NCI-H2227 (cell line): ENCODE results near the gene GPR25.

Source experiments
- DNase-seq: peaks from one replicate; lab custom pipeline; 2025; ENCODE audit not compliant: unreplicated experiment; lab: John Stamatoyannopoulos, UW

The GPR25 gene

DNA sequence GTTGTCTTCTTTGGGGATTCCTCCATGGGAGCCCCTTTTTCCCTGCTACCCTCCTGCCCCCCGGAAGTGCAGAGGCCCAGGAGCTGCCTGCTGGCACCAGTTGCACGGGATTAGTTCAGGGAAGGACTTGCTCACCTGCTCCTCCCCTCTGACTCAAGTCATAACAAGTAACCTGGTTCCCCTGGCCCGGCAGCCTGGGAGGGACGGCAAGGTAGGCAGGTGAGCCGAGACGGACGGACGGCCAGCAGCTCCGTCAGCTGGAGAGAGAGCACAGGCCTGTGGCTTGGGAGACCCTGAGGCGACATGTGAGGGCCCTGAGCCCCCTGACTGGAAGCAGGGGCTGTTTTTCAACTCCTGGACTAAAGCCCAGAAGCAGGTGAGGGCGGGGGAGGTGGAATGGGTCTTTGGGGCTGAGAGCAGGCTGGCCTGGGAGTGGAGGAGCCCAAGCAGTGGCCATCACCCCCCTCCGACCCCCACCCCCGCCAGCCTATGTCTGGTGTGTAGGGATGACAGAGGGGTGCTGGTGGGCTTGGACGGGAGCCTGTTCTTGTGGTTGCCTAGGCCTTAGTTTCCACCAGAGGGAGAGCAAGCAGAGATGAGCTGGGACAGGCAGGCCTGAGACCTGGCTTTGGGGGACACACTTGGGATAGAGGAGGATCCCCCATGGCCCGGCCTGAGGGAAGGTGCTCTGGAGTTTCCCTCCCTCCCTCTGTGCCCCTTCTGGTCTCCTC lies 22.1 kb downstream of the GPR25 start, which contains the start of gene INAVA:
Gene INAVA, plus strand, starts transcription at position 189 of the 731 bp plus-strand sequence. CDS start 3,501 bp downstream, outside the sequence.
- no peak for DNase-seq

DNA sequence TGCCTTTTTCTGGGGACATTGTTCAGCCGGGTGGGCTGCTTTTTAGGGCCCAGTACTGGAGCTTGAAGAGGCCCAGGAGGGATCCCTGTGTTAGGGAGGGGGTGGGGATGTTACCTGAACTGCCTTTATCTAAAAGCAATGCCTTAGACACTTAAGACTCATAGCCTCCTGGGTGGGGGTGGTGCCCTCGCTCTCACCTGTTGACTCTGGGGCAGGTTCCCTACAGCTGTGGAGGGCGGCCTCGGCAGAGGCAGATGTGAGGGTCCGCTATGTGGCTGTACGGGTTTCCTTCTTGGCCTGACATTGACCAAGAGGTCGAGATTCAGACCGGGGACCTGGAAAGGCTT lies 22.6 kb downstream of the GPR25 start:
- DNase-seq, result no peak

DNA sequence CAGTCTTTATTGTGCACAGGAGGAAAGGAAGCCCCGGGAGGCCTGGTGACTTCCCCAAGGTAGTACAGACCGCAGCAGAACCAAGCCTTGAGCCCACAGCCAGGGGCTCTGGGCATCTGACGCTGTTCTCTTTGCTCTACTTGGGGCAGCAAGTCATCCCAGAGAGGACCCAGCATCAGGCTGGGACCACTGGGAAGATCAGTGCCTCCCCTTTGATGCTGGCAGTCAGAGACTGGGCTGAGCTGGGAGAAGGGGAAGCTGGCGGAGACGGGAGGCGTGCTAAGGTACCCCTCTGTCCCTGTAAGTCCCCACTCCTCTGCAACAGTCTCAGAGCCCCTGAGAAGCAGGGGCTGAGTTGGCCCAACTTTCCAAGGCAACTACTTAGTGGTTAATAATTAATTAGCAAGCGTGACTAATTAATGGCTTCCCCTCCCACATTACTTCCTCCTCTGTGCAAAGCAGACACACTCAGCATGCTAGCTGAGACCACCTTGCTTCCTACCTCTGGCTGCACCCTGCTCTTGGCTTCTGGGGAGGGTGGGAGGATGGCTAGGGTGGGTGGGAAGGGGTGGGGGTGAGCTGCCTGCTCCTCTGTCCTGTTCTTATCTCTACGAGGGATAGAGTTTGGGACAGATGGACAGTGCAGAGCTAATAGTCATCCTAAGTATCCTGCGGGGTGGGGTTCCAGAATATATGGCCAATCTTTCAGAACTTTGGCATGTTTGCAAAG lies 23.2 kb downstream of the GPR25 start:
- no peak for DNase-seq

DNA sequence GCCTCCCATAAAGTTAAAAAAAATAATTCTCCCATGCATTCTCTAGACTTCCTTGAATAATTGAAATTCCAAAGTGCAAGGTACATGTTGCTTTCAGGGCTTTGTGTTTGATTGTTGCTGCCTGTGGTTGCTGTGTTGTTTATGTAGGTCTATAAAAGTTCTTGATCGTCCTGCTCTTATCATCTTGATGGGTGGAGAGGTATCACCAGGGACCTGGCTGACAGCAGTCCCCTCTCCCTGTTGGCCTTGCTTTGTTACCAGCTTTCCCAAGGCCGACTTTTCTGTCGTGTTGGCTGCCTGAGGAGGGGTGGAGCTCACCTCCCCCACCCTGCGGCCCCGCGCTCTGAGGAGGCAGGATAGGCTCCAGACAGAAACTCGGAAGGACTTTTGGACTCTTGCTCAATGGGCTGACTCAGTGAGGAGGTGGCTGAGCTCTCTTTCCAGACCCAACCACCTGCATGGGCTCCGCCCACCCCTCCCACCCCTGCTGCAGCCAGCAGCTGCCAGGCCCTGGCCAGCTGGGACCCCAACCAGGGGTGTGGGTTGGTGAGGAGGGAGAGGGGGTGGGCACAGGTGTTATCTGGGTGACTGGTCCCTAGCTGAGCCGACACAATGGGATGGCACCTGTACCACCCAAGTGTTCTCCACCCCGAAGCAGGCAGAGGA lies 23.9 kb downstream of the GPR25 start:
- no peak for DNase-seq

DNA sequence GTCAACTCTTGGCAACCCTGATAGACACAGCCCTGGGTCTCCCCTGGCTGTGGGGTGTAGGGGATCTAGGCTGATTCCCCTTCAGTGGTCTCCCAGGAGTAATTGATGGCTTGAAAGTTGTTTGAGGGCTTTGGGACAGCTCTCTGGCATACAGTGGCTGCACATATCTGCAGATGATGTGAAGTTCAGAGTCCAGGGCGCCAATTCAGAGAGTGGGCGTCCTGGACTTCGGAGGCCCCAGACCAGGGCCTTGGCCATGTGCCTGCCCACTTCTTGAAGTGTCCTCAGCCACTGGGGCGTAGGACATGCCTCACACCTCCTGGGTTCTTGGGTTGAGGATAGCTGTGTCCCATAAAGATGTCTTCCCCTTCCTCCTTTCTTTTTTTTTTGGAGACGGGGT lies 24.5 kb downstream of the GPR25 start:
- DNase-seq, result no peak

DNA sequence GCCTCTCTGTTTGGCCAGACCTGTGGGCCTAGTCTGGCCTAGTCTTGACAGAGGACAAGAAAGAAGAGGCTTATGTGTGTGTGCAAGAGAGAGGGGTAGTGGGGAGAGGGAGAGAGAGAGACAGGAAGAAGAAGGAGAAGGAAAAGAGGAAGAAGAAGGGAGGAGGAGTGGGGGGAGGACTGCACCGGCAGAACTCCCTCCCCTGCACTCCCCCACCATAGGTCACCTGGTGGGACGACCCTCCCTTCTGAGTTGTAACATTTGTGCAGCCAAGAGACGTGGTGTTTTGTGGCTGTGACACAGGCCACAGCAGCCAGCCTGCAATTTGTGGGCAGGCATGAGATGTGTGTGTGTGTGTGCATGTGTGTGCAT lies 26.2 kb downstream of the GPR25 start:
- no peak for DNase-seq

DNA sequence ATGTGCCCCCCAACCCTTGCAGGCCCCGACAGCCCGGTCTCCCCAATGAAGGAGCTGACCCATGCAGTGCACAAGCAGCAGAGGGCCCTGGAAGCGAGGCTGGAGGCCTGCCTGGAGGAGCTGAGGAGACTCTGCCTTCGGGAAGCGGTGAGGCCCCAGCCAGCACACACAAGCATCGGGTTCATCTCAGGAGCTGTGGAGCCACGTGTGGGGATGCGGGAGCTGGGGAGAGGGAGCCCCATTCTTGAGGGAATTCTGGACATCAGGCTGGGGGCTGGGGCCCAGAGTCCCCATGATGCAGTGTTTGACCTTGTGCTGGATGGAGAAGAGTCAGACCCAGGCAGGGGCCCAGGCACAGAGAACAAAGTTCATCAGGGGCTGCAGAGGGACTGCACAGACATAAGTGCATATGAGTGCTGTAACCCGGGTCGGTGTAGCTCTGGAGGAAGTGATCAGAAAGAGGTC lies 26.7 kb downstream of the GPR25 start:
- no peak for DNase-seq

DNA sequence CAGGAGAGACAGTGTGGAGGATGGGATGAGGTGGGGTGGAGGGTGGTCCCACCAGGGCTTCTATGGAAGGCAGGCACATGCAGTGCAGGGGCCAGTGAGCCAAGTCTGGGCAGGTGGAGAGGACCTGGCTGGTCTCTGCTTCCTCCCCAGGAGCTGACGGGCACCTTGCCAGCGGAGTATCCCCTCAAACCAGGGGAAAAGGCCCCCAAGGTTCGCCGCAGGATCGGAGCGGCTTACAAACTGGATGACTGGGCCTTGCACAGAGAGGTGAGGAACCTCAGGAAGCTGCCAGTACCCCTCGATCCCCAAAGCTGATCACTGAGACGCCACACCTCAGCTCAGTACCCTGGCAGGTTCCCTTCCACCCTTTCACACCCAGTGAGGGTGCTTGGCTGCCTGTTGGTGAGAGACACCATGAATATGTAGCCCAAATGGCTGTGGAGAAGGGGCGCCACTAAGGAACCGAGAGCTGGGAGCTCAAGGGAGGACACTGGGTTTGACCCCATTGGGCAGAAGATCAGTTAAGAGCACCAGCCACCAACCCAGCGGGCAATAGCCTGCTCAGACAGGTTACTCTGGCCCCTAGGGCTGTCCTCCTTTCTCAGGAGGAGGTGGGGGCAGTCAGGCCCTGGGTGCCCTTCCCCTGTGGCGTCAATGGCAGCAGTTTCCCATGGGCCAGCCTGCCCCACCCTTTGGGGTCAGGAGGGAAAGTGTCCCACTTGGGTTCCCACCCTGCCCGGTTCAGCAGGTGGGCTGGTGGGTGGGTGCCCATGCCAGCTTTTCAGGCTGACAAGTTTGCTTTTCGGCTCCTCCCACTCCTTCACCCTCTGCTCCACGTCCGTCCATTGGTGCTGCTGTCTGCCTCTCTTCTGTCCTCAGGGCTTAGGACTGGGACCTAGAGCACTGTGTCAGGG lies 27.4 kb downstream of the GPR25 start:
- DNase-seq, result no peak

DNA sequence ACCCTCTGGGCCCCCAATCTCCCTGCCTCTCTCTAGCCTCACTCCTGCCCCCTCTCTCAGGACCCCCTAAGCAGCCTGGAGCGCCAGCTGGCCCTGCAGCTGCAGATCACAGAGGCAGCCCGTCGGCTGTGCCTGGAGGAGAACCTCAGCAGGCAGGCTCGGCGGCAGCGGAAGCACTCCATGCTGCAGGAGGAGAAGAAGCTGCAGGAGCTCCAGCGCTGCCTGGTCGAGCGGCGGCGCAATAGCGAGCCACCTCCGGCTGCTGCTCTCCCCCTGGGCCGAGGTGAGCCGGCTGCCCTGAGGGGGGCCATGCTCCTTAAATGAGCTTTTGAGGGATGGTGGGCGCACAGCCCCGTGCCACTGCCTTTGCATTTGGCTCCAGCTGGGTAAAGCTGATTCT lies 28.1 kb downstream of the GPR25 start:
- no peak for DNase-seq

DNA sequence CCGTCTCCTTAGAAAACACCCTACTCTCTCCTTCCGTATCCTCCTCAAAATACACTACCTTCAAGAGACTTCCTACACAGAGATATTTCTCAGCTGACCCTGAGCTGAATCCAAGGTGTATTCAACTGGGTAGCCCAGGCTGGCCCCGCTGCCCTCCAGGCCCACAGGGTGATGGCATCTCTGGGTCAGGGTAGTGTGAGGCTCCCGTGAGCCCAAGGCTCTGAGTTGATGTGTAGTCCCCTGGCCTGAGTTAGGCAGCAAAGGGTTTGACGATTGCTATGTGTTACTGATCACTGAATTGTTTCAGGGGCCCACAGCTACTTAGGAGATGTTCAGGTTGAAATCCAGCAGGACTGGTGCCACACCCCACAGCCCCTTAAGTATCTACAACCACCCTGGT lies 28.6 kb downstream of the GPR25 start:
- no peak for DNase-seq

DNA sequence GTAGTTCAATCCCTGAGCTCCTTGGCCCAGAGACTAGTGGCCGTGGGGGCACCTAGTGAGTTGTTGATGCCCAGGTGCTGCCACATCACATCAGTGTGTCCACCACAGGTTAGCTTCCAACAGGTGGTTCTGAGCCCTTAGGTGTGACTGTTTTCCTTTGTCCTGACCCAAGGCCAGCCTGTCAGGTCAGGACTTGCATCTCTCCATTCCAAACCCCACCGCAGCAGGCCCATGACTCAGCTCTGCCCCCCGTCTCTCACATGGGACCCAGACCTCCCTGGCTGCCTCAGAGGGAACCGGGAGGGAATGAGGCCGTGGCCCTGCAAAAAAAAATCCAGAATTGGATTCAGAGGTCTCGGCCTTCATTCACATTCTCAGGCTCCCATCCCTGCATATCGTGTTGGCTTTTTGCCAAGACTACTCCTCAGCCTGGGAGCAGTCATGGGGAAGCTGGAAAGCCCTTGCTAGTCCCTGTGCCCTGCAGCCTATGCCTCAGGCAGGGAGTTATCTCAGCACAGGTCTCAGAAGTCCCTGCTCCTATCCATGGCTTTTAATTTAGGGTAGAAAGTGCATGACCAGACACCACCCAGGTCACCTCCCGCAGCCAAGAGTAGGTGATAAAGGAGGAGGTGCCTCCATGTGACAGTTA lies 29.1 kb downstream of the GPR25 start:
- no peak for DNase-seq

DNA sequence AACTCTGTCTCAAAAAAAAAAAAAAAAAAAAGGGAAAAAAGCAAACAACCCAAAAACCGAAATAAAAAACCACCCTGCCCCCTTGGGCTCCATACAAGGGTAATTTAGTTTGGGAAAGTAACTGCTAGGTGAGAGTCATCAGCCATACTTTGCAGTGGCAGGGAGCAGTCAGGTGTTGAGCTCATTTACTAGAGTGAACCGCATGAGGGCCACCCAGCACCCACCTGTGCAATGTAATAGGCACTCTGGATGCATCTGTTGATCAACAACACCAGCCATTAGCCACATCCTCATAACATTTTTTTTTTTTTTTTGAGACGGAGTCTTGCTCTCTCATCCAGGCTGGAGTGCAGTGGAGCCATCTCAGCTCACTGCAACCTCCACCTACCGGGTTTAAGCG lies 31.0 kb downstream of the GPR25 start:
- DNase-seq, result no peak

DNA sequence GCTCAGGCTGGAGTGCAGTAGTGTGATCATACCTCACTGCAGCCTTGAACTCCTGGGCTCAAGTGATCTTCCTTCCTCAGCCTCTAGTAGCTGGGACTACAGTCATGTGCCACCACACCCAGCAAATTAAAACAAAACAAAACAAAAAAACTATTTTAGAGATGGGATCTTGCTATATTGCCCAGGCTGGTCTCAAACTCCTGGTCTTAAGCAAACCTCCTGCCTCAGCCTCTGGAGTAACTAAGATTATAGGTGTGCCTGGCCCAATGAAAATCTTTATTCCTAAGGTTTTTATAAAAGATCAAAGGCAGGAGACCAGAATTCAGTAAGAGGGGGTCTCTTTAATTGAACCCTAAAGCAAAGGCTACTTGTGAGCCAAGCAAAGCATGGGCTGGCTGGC lies 32.0 kb downstream of the GPR25 start:
- DNase-seq, result no peak

DNA sequence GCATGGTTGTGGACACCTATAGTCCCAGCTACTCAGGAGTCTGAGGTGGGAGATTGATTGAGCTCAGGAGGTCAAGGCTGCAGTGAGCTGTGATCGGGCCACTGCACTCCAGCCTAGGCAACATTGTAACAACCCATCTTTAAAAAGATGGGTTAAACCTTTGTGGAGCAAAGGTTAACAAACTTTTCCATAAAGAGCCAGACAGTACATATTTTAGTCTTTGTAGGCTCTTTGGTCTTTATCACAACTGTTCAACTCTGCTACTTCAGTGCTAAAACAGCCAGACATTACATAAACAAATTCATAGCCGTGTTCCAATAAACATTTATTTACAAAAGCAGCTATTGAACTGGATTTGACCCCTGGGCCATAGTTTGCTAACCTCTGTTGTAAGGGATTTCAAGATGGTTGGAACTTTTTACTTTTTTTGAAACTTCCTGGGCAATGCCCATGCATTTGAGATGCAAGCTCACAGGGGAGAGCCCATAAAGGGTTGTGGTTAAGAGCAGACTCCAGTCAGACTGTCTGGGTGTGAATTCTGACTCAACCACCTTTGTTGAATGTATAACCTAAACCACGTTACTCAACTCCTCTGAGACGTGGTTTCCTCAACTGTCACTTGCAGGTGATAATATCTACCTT lies 32.8 kb downstream of the GPR25 start:
- no peak for DNase-seq

DNA sequence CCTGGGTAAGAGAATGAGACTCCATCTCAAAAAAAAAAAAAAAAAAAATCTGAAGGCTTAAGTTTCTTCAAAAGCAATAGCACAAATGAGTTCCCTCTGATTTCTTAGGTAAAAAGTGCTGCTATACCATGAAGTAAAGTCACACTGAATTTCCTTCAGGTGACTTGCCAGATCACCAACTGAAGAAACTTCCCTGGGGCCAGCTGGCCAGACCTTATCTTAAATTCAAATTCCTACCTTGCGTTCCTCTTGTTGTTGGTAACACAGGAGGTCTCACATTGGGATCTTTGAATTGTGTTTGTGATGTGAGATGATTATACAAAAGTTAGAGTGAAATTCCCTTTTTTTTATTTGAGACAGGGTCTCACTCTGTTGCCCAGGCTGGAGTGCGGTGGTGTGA lies 33.7 kb downstream of the GPR25 start:
- DNase-seq, result no peak

DNA sequence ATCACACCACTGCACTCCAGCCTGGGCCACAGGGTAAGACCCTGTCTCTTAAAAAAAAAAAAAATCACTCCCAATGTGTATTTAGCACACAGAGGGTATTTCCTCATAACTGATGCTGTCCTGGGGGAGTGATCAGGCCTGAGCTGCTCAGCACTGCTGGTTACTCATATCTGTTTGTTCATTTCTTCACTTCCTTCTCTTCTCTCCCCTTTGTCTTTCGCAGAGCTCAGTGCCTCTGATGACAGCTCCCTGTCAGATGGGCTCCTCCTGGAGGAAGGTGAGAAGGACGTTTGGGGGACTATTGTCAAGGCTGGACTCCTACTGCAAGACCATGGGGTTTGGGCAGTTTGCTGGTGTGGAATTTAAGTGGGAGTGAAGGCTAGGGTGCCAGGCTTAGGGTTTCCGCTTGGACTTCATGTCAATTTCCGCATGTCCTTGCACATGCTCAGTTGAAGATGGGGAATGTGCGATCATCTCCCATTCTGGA lies 34.9 kb downstream of the GPR25 start:
- DNase-seq, result no peak

DNA sequence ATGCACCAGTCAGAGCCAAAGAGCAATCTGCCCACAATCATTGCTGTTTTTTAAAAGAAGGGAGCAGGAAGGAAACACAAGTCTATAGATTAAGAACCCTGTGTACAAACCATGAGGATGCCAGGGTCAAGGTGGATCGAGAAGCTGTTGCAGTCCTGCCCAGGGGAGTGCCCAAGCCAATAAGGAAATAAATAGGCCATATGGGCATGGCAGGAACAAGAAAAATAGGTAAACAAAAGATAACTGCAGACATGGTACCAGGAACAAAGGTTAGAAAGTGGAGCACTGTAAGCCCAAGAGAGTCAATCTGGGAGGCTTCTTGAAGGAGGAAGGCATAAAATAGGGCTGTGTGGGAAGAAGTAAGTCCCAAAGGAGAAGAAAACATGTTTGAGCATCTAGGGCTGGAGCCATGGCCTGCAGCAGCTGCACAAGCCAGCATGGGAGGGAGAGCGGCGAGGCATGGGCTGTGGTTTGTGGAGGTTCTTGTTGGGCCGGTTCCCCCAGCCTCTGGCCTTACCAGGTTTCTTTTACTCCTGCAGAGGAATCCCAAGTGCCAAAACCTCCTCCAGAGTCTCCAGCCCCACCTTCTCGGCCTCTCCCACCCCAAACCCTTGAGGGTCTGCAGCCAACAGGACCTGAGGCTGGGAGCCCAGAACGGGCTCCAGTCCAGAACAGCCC lies 35.5 kb downstream of the GPR25 start:
- DNase-seq, result no peak

DNA sequence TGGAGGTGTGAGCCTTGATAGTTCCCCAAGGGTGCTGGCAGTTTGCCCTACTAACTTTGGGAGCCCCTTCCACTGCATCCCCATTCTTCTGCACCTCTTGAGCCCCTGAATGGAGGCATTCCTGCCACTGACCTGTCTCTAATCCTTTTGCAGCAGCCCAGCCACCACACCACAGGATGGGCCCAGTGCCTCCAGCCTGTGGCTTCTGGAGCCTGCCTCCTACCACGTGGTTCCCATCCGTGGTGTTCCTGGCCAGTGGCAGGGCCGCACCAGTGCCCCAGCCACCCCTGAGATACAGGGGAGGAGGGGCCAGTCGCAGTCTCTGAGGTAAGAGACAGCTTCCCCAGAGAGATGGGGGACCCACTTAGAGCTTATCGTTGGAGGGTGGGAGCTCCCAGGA lies 36.3 kb downstream of the GPR25 start:
- no peak for DNase-seq

DNA sequence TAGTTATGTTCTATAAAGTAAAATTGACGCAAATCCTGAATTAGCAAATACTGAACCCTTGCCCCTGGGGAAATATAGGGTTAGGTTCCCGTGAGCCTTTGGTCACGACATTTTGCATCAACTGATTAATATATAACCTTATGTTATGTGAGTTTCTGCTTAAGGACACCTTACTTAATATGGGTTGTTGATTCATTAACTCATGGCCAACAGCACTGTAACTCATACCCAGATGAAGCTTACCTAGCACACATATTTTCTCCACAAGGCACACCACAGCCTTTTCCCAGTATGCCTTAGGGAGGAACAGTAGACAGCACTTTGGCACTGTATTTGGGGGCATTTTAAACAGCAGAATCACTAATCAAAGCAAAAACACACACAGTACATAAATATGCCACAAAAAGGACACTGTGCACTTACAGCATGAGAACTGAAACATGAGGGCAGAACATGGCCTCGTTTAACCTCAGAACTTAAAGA lies 37.0 kb downstream of the GPR25 start:
- no peak for DNase-seq
